Lung (tissue), 12 donors: ENCODE results near the gene SLC35F1. TPM values are rescaled to one million over a fixed set of nuclear protein-coding genes. Genes with fewer than 3 reads are reported as not detected.
A peak's percentile ranks its signal among the peaks of the same experiment; 100 is the strongest.

Experiments used
- ATAC-seq: fragments of 200-7000 bp; cut with Tn5 transposase; one replicate; pipeline ENCODE4 v1.9.1; 2020; ENCODE audit warnings: moderate number of reproducible peaks; ENCODE audit not compliant: insufficient read depth, low FRiP score
- DNase-seq, 3 donors: peaks; one replicate each; pipeline ENCODE4 v3.0.0-alpha.2; 2013 to 2017
- H3K27ac ChIP-seq, 2 donors: one replicate each; pipeline ENCODE4 v1.5.1; 2013; ENCODE audit warnings: mild to moderate bottlenecking in 2 of 2, moderate library complexity in 2 of 2, control low read depth in 1 of 2, inconsistent platforms in 1 of 2, low read depth in 1 of 2, low read length in 1 of 2
- H3K27me3 ChIP-seq, 3 donors: one replicate each; pipeline ENCODE4 v1.5.1; 2013; ENCODE audit warnings: low read length in 2 of 3; ENCODE audit not compliant: control insufficient read depth in 3 of 3, insufficient read depth in 3 of 3
- H3K36me3 ChIP-seq, 4 donors: one replicate each; pipeline ENCODE4 v1.5.1; 2013; ENCODE audit warnings: low read length in 4 of 4, mild to moderate bottlenecking in 1 of 4, moderate library complexity in 1 of 4; ENCODE audit not compliant: control insufficient read depth in 4 of 4, insufficient read depth in 4 of 4
- H3K4me1 ChIP-seq, 5 donors: one replicate each; pipeline ENCODE4 v1.5.1; 2013; ENCODE audit warnings: low read length in 5 of 5, mild to moderate bottlenecking in 2 of 5, moderate library complexity in 1 of 5; ENCODE audit not compliant: control insufficient read depth in 5 of 5, insufficient read depth in 5 of 5
- H3K4me3 ChIP-seq: one replicate; pipeline ENCODE4 v1.5.1; 2013; ENCODE audit warnings: mild to moderate bottlenecking, control low read depth, moderate library complexity
- H3K9ac ChIP-seq, 2 donors: one replicate each; pipeline ENCODE4 v1.5.1; 2013; ENCODE audit warnings: low read length in 2 of 2, control low read depth in 1 of 2; ENCODE audit not compliant: insufficient read depth in 1 of 2
- H3K9me3 ChIP-seq, 4 donors: one replicate each; pipeline ENCODE4 v1.5.1; 2013; ENCODE audit warnings: low read length in 3 of 4, mild to moderate bottlenecking in 1 of 4, moderate library complexity in 1 of 4; ENCODE audit not compliant: control insufficient read depth in 4 of 4, insufficient read depth in 3 of 4
- WGBS, 2 donors: extraction: QIAGEN DNeasy Blood & Tissue Kit; methylation state at CpG; one replicate each; pipeline ENCODE4 v1.1.7; 2013; 5-methylcytosine and 5-hydroxymethylcytosine counted together
- polyA plus RNA-seq, 2 donors: library from polyadenylated mRNA; stranded (reverse); fragments of 200-250 nt; gene quantifications; one replicate each; pipeline ENCODE4 v1.2.1, GENCODE V29; 2013
- total RNA-seq, 2 donors: library from RNA; depleted of rRNA in 1 of 2; stranded (reverse); fragments of >200 nt in 1 of 2; gene quantifications; one replicate each; pipeline ENCODE4 v1.2.1, GENCODE V29; 2014 to 2021
- TF ChIP-seq, protein P1 (sequence below): IDR thresholded peaks from 2 replicates; pipeline ENCODE4 v1.5.1; 2012; ENCODE audit warnings: mild to moderate bottlenecking; ENCODE audit errors: control extremely low read depth, extremely low read depth
- donor health status: control.
- donor health status: control.
- donor health status: Bipolar disorder and iron deficiency.
- donor health status: healthy.
- donor health status: DM: yes; HTN: yes; CAD: no.

Gene SLC35F1
- total and polyA plus RNA-seq, 4 donors: 0.04 to 5.7 (median 0.07) TPM

DNA sequence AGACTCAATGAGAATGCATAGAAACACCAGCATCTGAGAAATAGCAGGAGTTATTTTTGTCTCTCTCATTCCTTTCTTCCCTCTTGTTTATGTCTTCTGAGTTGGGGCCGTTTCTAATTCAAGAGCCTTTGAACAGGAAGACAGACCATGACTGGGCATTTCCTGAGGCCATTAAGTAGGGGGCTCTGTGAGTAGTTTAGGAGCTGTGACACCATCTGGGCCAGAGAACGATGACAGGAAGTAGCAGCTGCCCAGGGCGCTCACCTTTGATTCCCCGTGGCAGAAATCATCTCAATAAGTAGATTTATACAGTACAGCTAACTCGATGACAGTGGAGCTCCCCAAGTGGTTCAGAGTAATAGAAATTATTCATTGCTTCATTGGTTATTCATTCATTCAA, 342.6 kb downstream of the SLC35F1 start:
- Histone ChIP-seq H3K9ac (no peak overlapping the region), H3K36me3 (no peaks in the 10 kb centered on the region)
- WGBS, 2 donors: 22 to 31% methylated on average over 5 of the region's 5 CpGs

DNA sequence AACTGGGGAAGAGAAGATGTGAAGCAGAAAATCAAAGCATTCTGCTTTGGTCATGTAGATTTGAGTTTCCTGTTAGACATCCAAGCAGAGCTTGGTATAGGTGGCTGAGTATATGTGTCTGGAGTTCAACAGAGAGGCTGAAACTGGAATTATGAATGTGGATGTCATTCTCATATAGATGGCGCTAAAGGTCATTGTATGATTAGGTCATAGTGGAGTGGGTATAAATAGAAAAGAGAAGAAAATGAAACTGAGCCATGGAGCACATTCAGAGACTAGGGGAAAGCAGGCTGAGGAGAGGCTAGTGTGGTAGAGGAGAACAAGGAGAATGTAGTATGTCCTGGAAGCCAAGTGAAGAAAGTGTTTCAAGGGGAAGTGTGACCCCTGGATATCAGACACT, 345.4 kb downstream of the SLC35F1 start:
- Histone ChIP-seq H3K36me3 (no peaks in the 10 kb centered on the region), H3K27me3 (no peaks in the 10 kb centered on the region), H3K4me3 (no peak overlapping the region), H3K27ac (no peak overlapping the region), H3K4me1 (peaks cover 0 to 1% (median 0%) of the 10 kb centered on the region in 5 donors), H3K9ac (no peak overlapping the region), H3K9me3 (peaks cover 0 to 2% (median 0%) of the 10 kb centered on the region in 4 donors)
- no peak for ATAC-seq
- 81 to 96% methylated on average over 1 of the region's 1 CpG for WGBS, 2 donors
- DNase-seq: no peak
- TF ChIP-seq, protein P1, sequence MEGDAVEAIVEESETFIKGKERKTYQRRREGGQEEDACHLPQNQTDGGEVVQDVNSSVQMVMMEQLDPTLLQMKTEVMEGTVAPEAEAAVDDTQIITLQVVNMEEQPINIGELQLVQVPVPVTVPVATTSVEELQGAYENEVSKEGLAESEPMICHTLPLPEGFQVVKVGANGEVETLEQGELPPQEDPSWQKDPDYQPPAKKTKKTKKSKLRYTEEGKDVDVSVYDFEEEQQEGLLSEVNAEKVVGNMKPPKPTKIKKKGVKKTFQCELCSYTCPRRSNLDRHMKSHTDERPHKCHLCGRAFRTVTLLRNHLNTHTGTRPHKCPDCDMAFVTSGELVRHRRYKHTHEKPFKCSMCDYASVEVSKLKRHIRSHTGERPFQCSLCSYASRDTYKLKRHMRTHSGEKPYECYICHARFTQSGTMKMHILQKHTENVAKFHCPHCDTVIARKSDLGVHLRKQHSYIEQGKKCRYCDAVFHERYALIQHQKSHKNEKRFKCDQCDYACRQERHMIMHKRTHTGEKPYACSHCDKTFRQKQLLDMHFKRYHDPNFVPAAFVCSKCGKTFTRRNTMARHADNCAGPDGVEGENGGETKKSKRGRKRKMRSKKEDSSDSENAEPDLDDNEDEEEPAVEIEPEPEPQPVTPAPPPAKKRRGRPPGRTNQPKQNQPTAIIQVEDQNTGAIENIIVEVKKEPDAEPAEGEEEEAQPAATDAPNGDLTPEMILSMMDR: no peak

More for the DNA sequence above, 342.6 kb downstream of the SLC35F1 start:
- ATAC-seq (no peak), DNase-seq (peak in 2 of 3 donors; percentile 16 to 42)
- H3K27me3 ChIP-seq: no peaks in the 10 kb centered on the region
- peaks cover 0 to 2% (median 0%) of the 10 kb centered on the region in 4 donors for H3K9me3 ChIP-seq
- TF ChIP-seq, protein P1: no peak
- H3K27ac ChIP-seq: no peak overlapping the region
- no peaks in the 10 kb centered on the region for H3K4me1 ChIP-seq
- no peak overlapping the region for H3K4me3 ChIP-seq

DNA sequence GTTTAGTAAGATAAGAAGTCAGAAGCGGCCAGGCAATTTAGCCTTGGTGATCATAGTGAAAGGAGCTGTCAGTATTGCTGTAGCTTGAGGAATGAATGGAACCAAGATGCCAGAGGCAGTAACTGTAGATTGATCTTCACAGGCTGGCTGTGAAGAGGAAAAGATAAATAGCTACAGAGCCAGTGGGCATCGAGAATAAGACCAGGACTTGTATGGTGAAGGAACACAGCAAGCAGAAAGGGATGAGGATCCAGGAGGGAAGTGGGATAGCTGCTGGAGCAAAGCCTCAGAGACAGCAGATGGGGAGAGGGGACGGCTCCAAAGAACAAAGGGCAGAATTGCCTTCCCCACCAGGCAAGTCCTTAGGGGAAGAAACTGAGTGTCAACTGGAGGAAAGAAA, 346.7 kb downstream of the SLC35F1 start:
- no peaks in the 10 kb centered on the region for H3K27me3 ChIP-seq
- H3K9me3 ChIP-seq: no peaks in the 10 kb centered on the region
- ATAC-seq (no peak), DNase-seq (no peak)
- H3K36me3 ChIP-seq: no peaks in the 10 kb centered on the region
- H3K27ac ChIP-seq: no peak overlapping the region
- H3K4me1 ChIP-seq: peaks cover 0 to 1% (median 0%) of the 10 kb centered on the region in 5 donors
- H3K9ac ChIP-seq: no peak overlapping the region
- no peak overlapping the region for H3K4me3 ChIP-seq
- WGBS, 2 donors: 80 to 84% methylated on average over 3 of the region's 3 CpGs
- TF ChIP-seq, protein P1: no peak

DNA sequence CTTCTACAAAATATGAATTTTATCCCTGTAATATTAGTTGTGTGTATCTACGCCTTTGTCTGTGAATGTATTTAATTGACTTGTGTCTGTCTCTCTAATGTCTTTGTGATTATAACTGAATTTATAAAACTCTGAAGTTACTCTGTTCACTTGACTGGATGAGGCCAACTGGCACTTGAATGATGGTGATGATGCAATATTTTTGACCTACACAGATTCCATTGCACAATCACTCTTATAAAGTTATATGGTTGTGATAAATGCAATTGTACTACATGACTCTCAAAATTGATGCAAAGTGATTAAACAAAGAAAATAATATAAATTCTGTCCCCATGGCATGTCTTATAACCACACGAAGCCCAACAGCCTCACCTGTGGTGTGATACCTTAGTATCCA, 353.8 kb downstream of the SLC35F1 start:
- WGBS, 2 donors: 90 to 92% methylated on average over 2 of the region's 2 CpGs
- DNase-seq (peak in 1 of 3 donors; percentile 32), ATAC-seq (no peak)
- Histone ChIP-seq H3K4me1 (peaks cover 0 to 1% (median 0%) of the 10 kb centered on the region in 5 donors), H3K27me3 (no peaks in the 10 kb centered on the region), H3K27ac (no peak overlapping the region), H3K4me3 (no peak overlapping the region), H3K36me3 (no peaks in the 10 kb centered on the region), H3K9me3 (peaks cover 0 to 2% (median 0%) of the 10 kb centered on the region in 4 donors), H3K9ac (no peak overlapping the region)
- TF ChIP-seq, protein P1: no peak
